ENCODE results near the gene ADAMTS3.

GRCh38 chr4:72567036-72567435 is 2.0 kb downstream of the ADAMTS3 start:
- TF ChIP-seq CTCF (conservative IDR thresholded peaks at IDR 0.05; ENCODE audit: low read length) (no peak), EZH2phosphoT487 (IDR thresholded peaks at IDR 0.05; ENCODE audit: borderline replicate concordance, low read depth, low read length) (no peak)

Measured in OCI-LY7 (cell line).